Neural progenitor cell (in vitro differentiated cells): ENCODE measurements around the gene CA10.

Source experiments
- EZH2 ChIP-seq: fragments of 200-600 bp; sonication (generic); IDR thresholded peaks from 2 replicates; pipeline ENCODE4 v1.6.1; 2017; ENCODE audit warnings: antibody characterized with exemption, mild to moderate bottlenecking, moderate library complexity
- EZH2phosphoT487 ChIP-seq: fragments of 200-600 bp; sonication (generic); IDR thresholded peaks from 2 replicates; pipeline ENCODE4 v1.6.1; 2017; ENCODE audit warnings: antibody characterized with exemption
- TF ChIP-seq, protein P1 (sequence below): fragments of 200-600 bp; sonication (generic); IDR thresholded peaks from 2 replicates; pipeline ENCODE4 v1.5.1; 2017; ENCODE audit warnings: antibody characterized with exemption, mild to moderate bottlenecking

DNA sequence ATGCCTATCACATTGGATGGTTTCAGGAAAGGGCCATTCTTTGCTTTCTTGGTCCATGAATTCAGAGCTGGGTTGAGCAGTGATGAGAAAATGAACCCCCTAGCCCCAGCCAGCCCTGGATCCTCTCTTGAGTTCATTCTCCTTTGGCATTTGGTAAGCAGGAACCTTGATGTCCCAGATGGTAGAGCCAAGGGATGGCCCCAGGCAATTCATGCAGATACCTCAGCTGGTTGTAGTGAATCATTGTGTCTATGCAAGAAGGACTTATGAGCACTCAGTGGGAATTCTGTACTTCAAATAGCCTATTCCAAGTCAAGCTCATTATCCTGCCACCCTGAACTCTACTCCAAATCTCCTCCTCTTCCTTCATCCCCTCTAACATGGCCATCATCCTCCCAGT lies 485.4 kb downstream of the CA10 start:
- TF ChIP-seq, protein P1, sequence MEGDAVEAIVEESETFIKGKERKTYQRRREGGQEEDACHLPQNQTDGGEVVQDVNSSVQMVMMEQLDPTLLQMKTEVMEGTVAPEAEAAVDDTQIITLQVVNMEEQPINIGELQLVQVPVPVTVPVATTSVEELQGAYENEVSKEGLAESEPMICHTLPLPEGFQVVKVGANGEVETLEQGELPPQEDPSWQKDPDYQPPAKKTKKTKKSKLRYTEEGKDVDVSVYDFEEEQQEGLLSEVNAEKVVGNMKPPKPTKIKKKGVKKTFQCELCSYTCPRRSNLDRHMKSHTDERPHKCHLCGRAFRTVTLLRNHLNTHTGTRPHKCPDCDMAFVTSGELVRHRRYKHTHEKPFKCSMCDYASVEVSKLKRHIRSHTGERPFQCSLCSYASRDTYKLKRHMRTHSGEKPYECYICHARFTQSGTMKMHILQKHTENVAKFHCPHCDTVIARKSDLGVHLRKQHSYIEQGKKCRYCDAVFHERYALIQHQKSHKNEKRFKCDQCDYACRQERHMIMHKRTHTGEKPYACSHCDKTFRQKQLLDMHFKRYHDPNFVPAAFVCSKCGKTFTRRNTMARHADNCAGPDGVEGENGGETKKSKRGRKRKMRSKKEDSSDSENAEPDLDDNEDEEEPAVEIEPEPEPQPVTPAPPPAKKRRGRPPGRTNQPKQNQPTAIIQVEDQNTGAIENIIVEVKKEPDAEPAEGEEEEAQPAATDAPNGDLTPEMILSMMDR: no peak
- TF ChIP-seq EZH2 (no peak), EZH2phosphoT487 (no peak)
